ENCODE results near the gene CCDC159.
A peak's percentile ranks its signal among the peaks of the same experiment; 100 is the strongest.
"Not testable (repeated sequence)": the region's sequence is repeated elsewhere in the genome, so short reads cannot be mapped to it uniquely, and the experiment has no call there.

CCDC159 gene

GRCh38 chr19:11346104-11346940, at the start of gene CCDC159, which contains the start of gene TMEM205:
Gene CCDC159 (plus strand): TSS chr19:11346519. CDS start chr19:11346607, 88 bp downstream.
Gene TMEM205 (minus strand): TSS chr19:11346268. CDS start chr19:11345619, 649 bp downstream.
- ATAC-seq (peak; percentile 98), DNase-seq (peak; percentile 97)

GRCh38 chr19:11299946-11300810, 46.1 kb upstream of the CCDC159 start:
- ATAC-seq (no peak), DNase-seq (no peak)

GRCh38 chr19:11300811-11301120, 45.6 kb upstream of the CCDC159 start:
- ATAC-seq (no peak), DNase-seq (no peak)

GRCh38 chr19:11304936-11305335, 41.4 kb upstream of the CCDC159 start:
- ATAC-seq, result no peak
- no peak for DNase-seq

GRCh38 chr19:11306337-11306736, 40.0 kb upstream of the CCDC159 start:
- no peak for DNase-seq
- no peak for ATAC-seq

- not testable (repeated sequence) for DNase-seq, ATAC-seq
Observed at GRCh38 chr19:11320278-11320995, 25.9 kb upstream of the CCDC159 start.

- DNase-seq (no peak), ATAC-seq (no peak)
Observed at GRCh38 chr19:11321191-11322126, 24.9 kb upstream of the CCDC159 start.

GRCh38 chr19:11322269-11323024, 23.9 kb upstream of the CCDC159 start:
- ATAC-seq (no peak), DNase-seq (no peak)

GRCh38 chr19:11323601-11324078, 22.7 kb upstream of the CCDC159 start:
- DNase-seq, result no peak
- no peak for ATAC-seq

GRCh38 chr19:11324079-11324661, 22.1 kb upstream of the CCDC159 start:
- no peak for ATAC-seq

GRCh38 chr19:11324748-11325389, 21.4 kb upstream of the CCDC159 start:
- ATAC-seq, result no peak

More at GRCh38 chr19:11324079-11324661, 22.1 kb upstream of the CCDC159 start:
- peak; percentile 46 for DNase-seq

GRCh38 chr19:11325544-11325943, 20.8 kb upstream of the CCDC159 start:
- no peak for ATAC-seq
- DNase-seq, result no peak

More at GRCh38 chr19:11324748-11325389, 21.4 kb upstream of the CCDC159 start:
- DNase-seq, result no peak

- DNase-seq, result no peak
- ATAC-seq, result no peak
Observed at GRCh38 chr19:11330127-11330526, 16.2 kb upstream of the CCDC159 start.

- no peak for ATAC-seq
Observed at GRCh38 chr19:11331502-11331901, 14.8 kb upstream of the CCDC159 start.

GRCh38 chr19:11332822-11333221, 13.5 kb upstream of the CCDC159 start:
- DNase-seq, result no peak
- no peak for ATAC-seq

More at GRCh38 chr19:11331502-11331901, 14.8 kb upstream of the CCDC159 start:
- no peak for DNase-seq

GRCh38 chr19:11333838-11334237, 12.5 kb upstream of the CCDC159 start:
- not testable (repeated sequence) for DNase-seq

GRCh38 chr19:11335449-11336146, 10.7 kb upstream of the CCDC159 start:
- ATAC-seq (no peak), DNase-seq (no peak)

More at GRCh38 chr19:11333838-11334237, 12.5 kb upstream of the CCDC159 start:
- ATAC-seq, result not testable (repeated sequence)

GRCh38 chr19:11337080-11337479, 9.2 kb upstream of the CCDC159 start:
- ATAC-seq (no peak), DNase-seq (no peak)

GRCh38 chr19:11338121-11338520, 8.2 kb upstream of the CCDC159 start:
- DNase-seq (no peak), ATAC-seq (no peak)
